Adrenal gland (tissue), 12 donors: ENCODE measurements around the gene MCUR1. TPM values are rescaled to one million over a fixed set of nuclear protein-coding genes. Genes with fewer than 3 reads are reported as not detected.

Source experiments
- DNase-seq, 7 donors: peaks; one replicate each; pipeline ENCODE4 v3.0.0-alpha.2; 2019 to 2020
- H3K27ac ChIP-seq, 5 donors: fragments of 200-600 bp; sonication (generic) in 4 of 5; 1 replicate in 3 of 5; 2 replicates in 2 of 5; pipeline versions ENCODE4 v1.5.1 to v1.8.0; 2016 to 2020; ENCODE audit warnings: mild to moderate bottlenecking in 1 of 5
- H3K27me3 ChIP-seq: fragments of 200-600 bp; 2 replicates; pipeline ENCODE4 v1.8.0; 2021
- H3K36me3 ChIP-seq, 2 donors: fragments of 200-600 bp; replicated peaks in 1 of 2; 1 replicate in 1 of 2; 2 replicates in 1 of 2; pipeline versions ENCODE4 v1.5.1 to v1.8.0; 2018 to 2022
- H3K4me1 ChIP-seq, 2 donors: fragments of 200-600 bp; replicated peaks in 1 of 2; 1 replicate in 1 of 2; 2 replicates in 1 of 2; pipeline versions ENCODE4 v1.5.1 to v1.8.0; 2018 to 2021
- H3K4me3 ChIP-seq, 4 donors: fragments of 200-600 bp; sonication (generic) in 3 of 4; one replicate each; pipeline ENCODE4 v1.5.1; 2016 to 2018
- H3K9me3 ChIP-seq, 3 donors: fragments of 200-600 bp; sonication (generic) in 1 of 3; replicated peaks in 1 of 3; 1 replicate in 2 of 3; 2 replicates in 1 of 3; pipeline versions ENCODE4 v1.5.1 to v1.8.0; 2016 to 2021
- CTCF ChIP-seq, 6 experiments: fragments of 450-650 bp in 4 of 6; fragments of 200-600 bp in 2 of 6; sonication (generic) in 1 of 6; IDR thresholded peaks; 1 replicate in 5 of 6; 2 replicates in 1 of 6; pipeline versions ENCODE4 v1.5.1 to v1.8.0; 2016 to 2021; ENCODE audit warnings: antibody characterized with exemption in 6 of 6, mild to moderate bottlenecking in 2 of 6, moderate library complexity in 1 of 6
- POLR2A ChIP-seq, 2 donors: fragments of 450-650 bp; IDR thresholded peaks; one replicate each; pipeline ENCODE4 v1.6.1; 2017; ENCODE audit warnings: antibody characterized with exemption in 2 of 2, mild to moderate bottlenecking in 2 of 2, moderate library complexity in 1 of 2
- WGBS, 4 donors: extraction: QIAGEN DNeasy Blood & Tissue Kit in 2 of 4; methylation state at CpG; one replicate each; pipeline versions ENCODE4 v1.1.5 to v1.1.7; 2013 to 2017; 5-methylcytosine and 5-hydroxymethylcytosine counted together
- intact Hi-C, 2 donors: fragments of 100-400 bp; cut with DNase I; formaldehyde crosslinking; loops; one replicate each; pipeline versions ENCODE4 v1.14.1 to v1.15.0; 2022 to 2023
- polyA plus RNA-seq, 3 donors: library from polyadenylated mRNA; stranded (reverse); fragments of 200-250 nt in 2 of 3; fragments of 350-450 nt in 1 of 3; fragmentation: Illumina TruSeq in 1 of 3; extraction: RNeasy Lipid Tissue Mini Kit (QIAGEN cat#74804) in 1 of 3; gene quantifications; one replicate each; pipeline ENCODE4 v1.2.3, GENCODE V29; 2013 to 2014
- total RNA-seq, 9 donors: library from RNA; depleted of rRNA in 4 of 9; stranded (reverse); fragments of >200 nt in 4 of 9; fragments of 120-200 nt in 1 of 9; fragmentation: NEBNext Ultra II Directional in 1 of 9; extraction: Animal tissue kit (Norgen Biotek cat#: 25700) in 1 of 9; gene quantifications; one replicate each; pipeline versions ENCODE4 v1.1.0 to v1.2.4, GENCODE V29; 2013 to 2023
- donor health status: healthy with polysubstance abuse.
- donor health status: Bipolar disorder and iron deficiency.
- donor health status: DM: yes; HTN: yes; CAD: no.
- donor health status: DM: no; HTN: no; CAD: no.
- donor health status: DM: no; HTN: no; CAD: no.
- donor health status: DM: yes; HTN: yes; CAD: no.

MCUR1 gene
- total and polyA plus RNA-seq, 12 donors, result 7.0 to 24.5 (median 14.1) TPM

- TF ChIP-seq POLR2A (IDR thresholded peaks at IDR 0.05) (no peak), CTCF (IDR thresholded peaks at IDR 0.05) (no peak)
- WGBS, 4 donors, result 92 to 94% (median 93%) methylated on average over 4 to 7 of the region's 7 CpGs
- intact Hi-C loops, result no loop called here
- no peaks in the 10 kb centered on the region for H3K9me3 ChIP-seq
- DNase-seq, result no peak
- H3K4me3 ChIP-seq, result no peak overlapping the region
- no peaks in the 10 kb centered on the region for H3K27me3 ChIP-seq
- no peaks in the 10 kb centered on the region for H3K4me1 ChIP-seq
- H3K27ac ChIP-seq, result no peak overlapping the region
- H3K36me3 ChIP-seq, result no peaks in the 10 kb centered on the region
Measured at GRCh38 chr6:13743736-13744127, 70.6 kb downstream of the MCUR1 start.

- TF ChIP-seq POLR2A (IDR thresholded peaks at IDR 0.05) (no peak), CTCF (IDR thresholded peaks at IDR 0.05) (no peak)
- no peaks in the 10 kb centered on the region for H3K27me3 ChIP-seq
- intact Hi-C loops, result no loop called here
- H3K9me3 ChIP-seq, result no peaks in the 10 kb centered on the region
- no peaks in the 10 kb centered on the region for H3K36me3 ChIP-seq
- no peak overlapping the region for H3K4me3 ChIP-seq
- WGBS, 4 donors, result 66 to 84% (median 72%) methylated on average over 29 to 56 of the region's 56 CpGs
- H3K27ac ChIP-seq, result no peak overlapping the region
- no peak for DNase-seq
- H3K4me1 ChIP-seq, result no peaks in the 10 kb centered on the region
Measured at GRCh38 chr6:13742961-13743735, 71.2 kb downstream of the MCUR1 start.

GRCh38 chr6:13741365-13741764 lies 73.0 kb downstream of the MCUR1 start:
- TF ChIP-seq POLR2A (IDR thresholded peaks at IDR 0.05), result no peak
- no peak for TF ChIP-seq CTCF (IDR thresholded peaks at IDR 0.05)
- intact Hi-C loops, result no loop called here
- DNase-seq, result no peak
- Histone ChIP-seq H3K36me3 (no peaks in the 10 kb centered on the region), H3K4me3 (no peak overlapping the region), H3K27ac (no peak overlapping the region), H3K4me1 (no peaks in the 10 kb centered on the region), H3K27me3 (no peaks in the 10 kb centered on the region), H3K9me3 (no peaks in the 10 kb centered on the region)
- 83 to 94% (median 91%) methylated on average over 4 of the region's 4 CpGs for WGBS, 4 donors

Other genes starting within 250 kb of the MCUR1 start
- gene SIRT5, start 240.0 kb downstream of the MCUR1 start, total RNA-seq, result 10 to 100 TPM in 6 of 9 donors, 1 to 10 TPM in 3; 6.6 to 18.2 (median 11.8) TPM
- 10 to 100 TPM in 1 of 3 donors, 1 to 10 TPM in 2; 7.1 to 11.6 (median 7.2) TPM for gene SIRT5, start 240.0 kb downstream of the MCUR1 start, polyA plus RNA-seq
- gene NOL7, start 199.2 kb downstream of the MCUR1 start, total RNA-seq, result 100 to 1,000 TPM in 1 of 9 donors, 10 to 100 TPM in 8; 58.5 to 104 (median 75.1) TPM
- gene NOL7, start 199.2 kb downstream of the MCUR1 start, polyA plus RNA-seq, result 100 to 1,000 TPM in 1 of 3 donors, 10 to 100 TPM in 2; 42.4 to 111 (median 48.2) TPM
- 10 to 100 TPM; 30.8 to 63.1 (median 38.7) TPM for gene RANBP9, start 102.7 kb downstream of the MCUR1 start, total RNA-seq
- 10 to 100 TPM; 20.1 to 57.7 (median 26.4) TPM for gene RANBP9, start 102.7 kb downstream of the MCUR1 start, polyA plus RNA-seq
- gene RNF182, start 110.4 kb upstream of the MCUR1 start, total RNA-seq, result 1 to 10 TPM in 1 of 9 donors, under 1 TPM in 6, not detected in 2; 0.11 to 2.1 (median 0.55) TPM
- under 1 TPM; 0.03 to 0.18 (median 0.08) TPM for gene RNF182, start 110.4 kb upstream of the MCUR1 start, polyA plus RNA-seq